PC-3 (cell line): ENCODE results near the gene LTF.
A peak's percentile ranks its signal among the peaks of the same experiment; 100 is the strongest.

Source experiments
- CTCF ChIP-seq: fragments of 300-600 bp; sonication (generic); conservative IDR thresholded peaks from 2 replicates; pipeline ENCODE4 v1.5.1; 2017; ENCODE audit warnings: antibody characterized with exemption, low read depth, mild to moderate bottlenecking, low read length
- EZH2 ChIP-seq: fragments of 300-600 bp; sonication (generic); IDR thresholded peaks from one replicate; pipeline ENCODE4 v1.6.1; 2017; ENCODE audit warnings: antibody characterized with exemption, mild to moderate bottlenecking, low read length; ENCODE audit not compliant: unreplicated experiment
- EZH2phosphoT487 ChIP-seq: fragments of 300-600 bp; sonication (generic); IDR thresholded peaks from 2 replicates; pipeline ENCODE4 v1.6.1; 2018; ENCODE audit warnings: mild to moderate bottlenecking, antibody characterized with exemption, low read length, borderline replicate concordance

- TF ChIP-seq CTCF (peak; percentile 82), EZH2 (no peak), EZH2phosphoT487 (no peak)
Measured at GRCh38 chr3:46449755-46450552, 14.8 kb downstream of the LTF start.
